HepG2 (cell line): ENCODE data around the gene STK24. TPM values are rescaled to one million over a fixed set of nuclear protein-coding genes. Genes with fewer than 3 reads are reported as not detected.

ENCODE experiments used
- ARNTL ChIP-seq: sonication (generic); formaldehyde crosslinking; IDR thresholded peaks from 2 replicates; pipeline ENCODE4 v1.4.0; 2020; ENCODE audit warnings: mild to moderate bottlenecking, missing genetic modification reagents
- ATF7-NPFF ChIP-seq: sonication (generic); formaldehyde crosslinking; IDR thresholded peaks from 2 replicates; pipeline ENCODE4 v1.8.1; 2023; ENCODE audit warnings: mild to moderate bottlenecking, low read depth, missing genetic modification reagents, moderate library complexity
- BCL6 ChIP-seq: IDR thresholded peaks from 2 replicates; pipeline ENCODE4 v1.6.1; 2016; ENCODE audit warnings: missing genetic modification reagents, missing compliant biosample characterization
- CCDC6 ChIP-seq: sonication (generic); formaldehyde crosslinking; IDR thresholded peaks from 2 replicates; pipeline ENCODE4 v1.8.1; 2022; ENCODE audit warnings: mild to moderate bottlenecking, missing genetic modification reagents, moderate library complexity
- DBP ChIP-seq: sonication (generic); formaldehyde crosslinking; IDR thresholded peaks from 2 replicates; pipeline ENCODE4 v1.4.0; 2020; ENCODE audit warnings: missing genetic modification reagents; ENCODE audit errors: not compliant biosample characterization
- GMEB2 ChIP-seq: IDR thresholded peaks from 2 replicates; pipeline ENCODE4 v1.6.1; 2016; ENCODE audit warnings: missing biosample characterization, missing genetic modification reagents, low read depth
- GPN1 ChIP-seq: sonication (generic); formaldehyde crosslinking; IDR thresholded peaks from 2 replicates; pipeline ENCODE4 v1.5.1; 2020; ENCODE audit warnings: missing genetic modification reagents, borderline replicate concordance
- ISL2 ChIP-seq: sonication (generic); formaldehyde crosslinking; IDR thresholded peaks from 2 replicates; pipeline ENCODE4 v1.5.0; 2020; ENCODE audit warnings: missing genetic modification reagents
- MED1 ChIP-seq: sonication (generic); formaldehyde crosslinking; IDR thresholded peaks from 2 replicates; pipeline ENCODE4 v1.4.0; 2020; ENCODE audit warnings: missing genetic modification reagents
- PHF21A ChIP-seq: sonication (generic); formaldehyde crosslinking; IDR thresholded peaks from 2 replicates; pipeline ENCODE4 v1.5.0; 2020; ENCODE audit warnings: mild to moderate bottlenecking, missing genetic modification reagents
- SRF ChIP-seq: IDR thresholded peaks from 2 replicates; pipeline ENCODE4 v1.6.1; 2011; ENCODE audit warnings: mild to moderate bottlenecking, low read depth, low read length, moderate library complexity
- TMF1 ChIP-seq: sonication (generic); formaldehyde crosslinking; IDR thresholded peaks from 2 replicates; pipeline ENCODE4 v1.8.1; 2022; ENCODE audit warnings: low read depth, missing genetic modification reagents
- ZBTB44 ChIP-seq: sonication (generic); formaldehyde crosslinking; IDR thresholded peaks from 2 replicates; pipeline ENCODE4 v1.4.0; 2020; ENCODE audit warnings: missing genetic modification reagents
- ZMYM4 ChIP-seq: sonication (generic); formaldehyde crosslinking; IDR thresholded peaks from 2 replicates; pipeline ENCODE4 v1.8.1; 2023; ENCODE audit warnings: mild to moderate bottlenecking, missing genetic modification reagents
- ZNF317 ChIP-seq: sonication (generic); formaldehyde crosslinking; IDR thresholded peaks from 2 replicates; pipeline ENCODE4 v1.5.0; 2020; ENCODE audit warnings: mild to moderate bottlenecking, missing genetic modification reagents
- ZNF570 ChIP-seq: sonication (generic); formaldehyde crosslinking; IDR thresholded peaks from 2 replicates; pipeline ENCODE4 v1.4.0; 2020; ENCODE audit warnings: mild to moderate bottlenecking, missing genetic modification reagents, borderline replicate concordance
- ZNF644 ChIP-seq: IDR thresholded peaks from 2 replicates; pipeline ENCODE4 v1.6.1; 2016; ENCODE audit warnings: low read depth
- ZNF709 ChIP-seq: sonication (generic); formaldehyde crosslinking; IDR thresholded peaks from 2 replicates; pipeline ENCODE4 v1.5.0; 2020; ENCODE audit warnings: mild to moderate bottlenecking, missing genetic modification reagents
- ZNF720 ChIP-seq: sonication (generic); formaldehyde crosslinking; IDR thresholded peaks from 2 replicates; pipeline ENCODE4 v1.4.0; 2020; ENCODE audit warnings: missing genetic modification reagents
- ZNF75D ChIP-seq: sonication (generic); formaldehyde crosslinking; IDR thresholded peaks from 2 replicates; pipeline ENCODE4 v1.8.1; 2023; ENCODE audit warnings: missing genetic modification reagents, mild to moderate bottlenecking, borderline replicate concordance
- ZNF878 ChIP-seq: sonication (generic); formaldehyde crosslinking; IDR thresholded peaks from 2 replicates; pipeline ENCODE4 v1.8.1; 2023; ENCODE audit warnings: mild to moderate bottlenecking, missing genetic modification reagents, moderate library complexity
- ZSCAN31 ChIP-seq: sonication (generic); formaldehyde crosslinking; IDR thresholded peaks from 2 replicates; pipeline ENCODE4 v1.5.0; 2020; ENCODE audit warnings: low read depth, mild to moderate bottlenecking, missing genetic modification reagents
- polyA plus RNA-seq, 8 experiments: library from polyadenylated mRNA; depleted of rRNA in 3 of 8; stranded (reverse) in 7 of 8; unstranded in 1 of 8; fragments of >200 nt; fragmentation: Illumina TruSeq in 4 of 8; extraction: Trizol in 4 of 8; gene quantifications; 2 replicates each; pipeline versions ENCODE4 v1.2.1 to v1.2.3, GENCODE V29; 2011 to 2016; ENCODE audit warnings: low read depth in 4 of 8, missing spikeins in 1 of 8, mixed read lengths in 1 of 8; ENCODE audit not compliant: insufficient read depth in 1 of 8
- total RNA-seq, 5 experiments: library from RNA; depleted of rRNA; stranded (reverse); fragments of >200 nt; fragmentation: Illumina TruSeq; extraction: Trizol; gene quantifications; 2 replicates each; pipeline ENCODE4 v1.2.3, GENCODE V29; 2016; ENCODE audit warnings: low read depth in 1 of 5
- TF ChIP-seq, protein P1 (sequence below): sonication (generic); formaldehyde crosslinking; IDR thresholded peaks from 2 replicates; pipeline ENCODE4 v1.5.0; 2020; ENCODE audit warnings: mild to moderate bottlenecking, missing genetic modification reagents, borderline replicate concordance

STK24 gene
- total and polyA plus RNA-seq, 2 of the 13 experiments (the other 11 are each of a cell fraction or from before 2014, with no cell fraction given): 51.3 to 73.0 TPM

DNA sequence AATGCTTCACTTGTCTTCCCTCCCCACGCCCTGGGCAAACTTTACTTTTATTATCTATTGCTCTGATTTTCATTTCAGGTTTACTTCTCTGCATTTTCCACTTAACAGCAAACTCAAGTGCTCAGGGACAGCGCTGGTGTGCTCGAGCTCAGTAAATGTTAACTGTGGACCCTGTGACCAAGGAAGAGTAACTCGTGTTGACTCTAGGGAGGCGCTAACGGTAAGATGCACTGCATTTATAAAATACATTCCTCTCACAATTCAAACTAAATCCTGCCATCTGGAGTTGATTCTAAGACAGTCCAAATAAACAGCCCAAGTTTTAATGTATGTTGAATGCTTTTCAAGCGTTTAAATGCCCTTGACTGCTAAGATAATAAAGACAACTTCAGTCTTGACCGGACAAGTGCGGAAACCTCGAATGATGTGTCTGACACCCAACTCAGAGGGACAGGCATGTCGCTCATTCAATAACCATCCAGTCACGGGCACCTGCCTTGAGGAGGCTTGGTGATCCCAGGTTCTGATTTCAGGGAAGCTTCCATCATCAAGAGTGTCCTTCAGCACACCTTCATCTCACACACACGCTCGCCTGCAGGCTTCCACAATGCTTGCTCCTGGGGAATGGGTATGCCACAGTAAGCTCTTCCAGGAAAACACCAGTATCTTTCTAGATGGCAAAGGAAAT, 93.2 kb downstream of the STK24 start (continued):
- TF ChIP-seq TMF1 (CRISPR knock-in tag) (no peak), GMEB2 (no peak), ZNF709 (no peak), ZNF75D (CRISPR knock-in tag) (no peak), BCL6 (CRISPR knock-in tag) (no peak), ZNF878 (CRISPR knock-in tag) (no peak), SRF (no peak), ZMYM4 (CRISPR knock-in tag) (no peak), CCDC6 (CRISPR knock-in tag) (no peak), ZNF317 (no peak), ARNTL (peak; percentile 31; the same call in 1 of the 2 replicates), ISL2 (CRISPR knock-in tag) (no peak), DBP (CRISPR knock-in tag) (no peak), ZNF570 (CRISPR knock-in tag) (no peak), ZNF720 (CRISPR knock-in tag) (no peak), PHF21A (CRISPR knock-in tag) (no peak), ZNF644 (CRISPR knock-in tag) (no peak), ZBTB44 (CRISPR knock-in tag) (no peak), MED1 (CRISPR knock-in tag) (no peak; the same call in 1 of the 2 replicates), ZSCAN31 (no peak), ATF7-NPFF (CRISPR knock-in tag) (no peak), GPN1 (CRISPR knock-in tag) (no peak)
- TF ChIP-seq, protein P1, sequence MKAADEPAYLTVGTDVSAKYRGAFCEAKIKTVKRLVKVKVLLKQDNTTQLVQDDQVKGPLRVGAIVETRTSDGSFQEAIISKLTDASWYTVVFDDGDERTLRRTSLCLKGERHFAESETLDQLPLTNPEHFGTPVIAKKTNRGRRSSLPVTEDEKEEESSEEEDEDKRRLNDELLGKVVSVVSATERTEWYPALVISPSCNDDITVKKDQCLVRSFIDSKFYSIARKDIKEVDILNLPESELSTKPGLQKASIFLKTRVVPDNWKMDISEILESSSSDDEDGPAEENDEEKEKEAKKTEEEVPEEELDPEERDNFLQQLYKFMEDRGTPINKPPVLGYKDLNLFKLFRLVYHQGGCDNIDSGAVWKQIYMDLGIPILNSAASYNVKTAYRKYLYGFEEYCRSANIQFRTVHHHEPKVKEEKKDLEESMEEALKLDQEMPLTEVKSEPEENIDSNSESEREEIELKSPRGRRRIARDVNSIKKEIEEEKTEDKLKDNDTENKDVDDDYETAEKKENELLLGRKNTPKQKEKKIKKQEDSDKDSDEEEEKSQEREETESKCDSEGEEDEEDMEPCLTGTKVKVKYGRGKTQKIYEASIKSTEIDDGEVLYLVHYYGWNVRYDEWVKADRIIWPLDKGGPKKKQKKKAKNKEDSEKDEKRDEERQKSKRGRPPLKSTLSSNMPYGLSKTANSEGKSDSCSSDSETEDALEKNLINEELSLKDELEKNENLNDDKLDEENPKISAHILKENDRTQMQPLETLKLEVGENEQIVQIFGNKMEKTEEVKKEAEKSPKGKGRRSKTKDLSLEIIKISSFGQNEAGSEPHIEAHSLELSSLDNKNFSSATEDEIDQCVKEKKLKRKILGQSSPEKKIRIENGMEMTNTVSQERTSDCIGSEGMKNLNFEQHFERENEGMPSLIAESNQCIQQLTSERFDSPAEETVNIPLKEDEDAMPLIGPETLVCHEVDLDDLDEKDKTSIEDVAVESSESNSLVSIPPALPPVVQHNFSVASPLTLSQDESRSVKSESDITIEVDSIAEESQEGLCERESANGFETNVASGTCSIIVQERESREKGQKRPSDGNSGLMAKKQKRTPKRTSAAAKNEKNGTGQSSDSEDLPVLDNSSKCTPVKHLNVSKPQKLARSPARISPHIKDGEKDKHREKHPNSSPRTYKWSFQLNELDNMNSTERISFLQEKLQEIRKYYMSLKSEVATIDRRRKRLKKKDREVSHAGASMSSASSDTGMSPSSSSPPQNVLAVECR (CRISPR knock-in tag): no peak
